H1 (cell line): ENCODE measurements around the gene CYLD. TPM values are rescaled to one million over a fixed set of nuclear protein-coding genes. Genes with fewer than 3 reads are reported as not detected.

Experiments used
- EGR1 ChIP-seq: IDR thresholded peaks from 2 replicates; pipeline ENCODE4 v1.6.1; 2011; ENCODE audit warnings: low read depth, low read length, borderline replicate concordance
- FOSL1 ChIP-seq: IDR thresholded peaks from 2 replicates; pipeline ENCODE4 v1.6.1; 2011; ENCODE audit warnings: mild to moderate bottlenecking, low read depth, low read length, moderate library complexity; ENCODE audit not compliant: insufficient read depth
- GABPA ChIP-seq: IDR thresholded peaks from 2 replicates; pipeline ENCODE4 v1.6.1; 2011; ENCODE audit warnings: mild to moderate bottlenecking, low read length, moderate library complexity, borderline replicate concordance; ENCODE audit not compliant: insufficient read depth
- KDM5A ChIP-seq: fragments of 200-600 bp; IDR thresholded peaks from 2 replicates; pipeline ENCODE4 v1.7.1; 2012; ENCODE audit warnings: mild to moderate bottlenecking, low read length, inconsistent platforms, mixed read lengths
- RFX5 ChIP-seq: IDR thresholded peaks from 2 replicates; pipeline ENCODE4 v1.6.1; 2011; ENCODE audit warnings: low read depth, low read length, improper control_type of control experiment, borderline replicate concordance
- RXRA ChIP-seq: IDR thresholded peaks from 2 replicates; pipeline ENCODE4 v1.6.1; 2011; ENCODE audit warnings: low read depth, mild to moderate bottlenecking, low read length, moderate library complexity; ENCODE audit not compliant: insufficient read depth
- SIX5 ChIP-seq: IDR thresholded peaks from 2 replicates; pipeline ENCODE4 v1.6.1; 2011; ENCODE audit warnings: mild to moderate bottlenecking, low read depth, low read length
- polyA plus RNA-seq, 7 experiments: library from polyadenylated mRNA; depleted of rRNA in 3 of 7; stranded (reverse) in 5 of 7; unstranded in 2 of 7; fragments of >200 nt in 5 of 7; fragments of 200-250 nt in 2 of 7; gene quantifications; 1 replicate in 5 of 7; 2 replicates in 1 of 7; 4 replicates in 1 of 7; pipeline versions ENCODE4 v1.2.1 to v1.2.3, GENCODE V29; 2011 to 2013; ENCODE audit warnings: missing spikeins in 2 of 7, mixed read lengths in 2 of 7
- total RNA-seq: library from RNA; stranded (reverse); fragmentation: NEBNext Ultra II Directional; extraction: Animal tissue kit (Norgen Biotek cat#: 25700); gene quantifications from 2 replicates; pipeline ENCODE4 v1.2.1, GENCODE V29; 2021

CYLD gene
- total and polyA plus RNA-seq, 2 of the 8 experiments (the other 6 are each of a cell fraction or from before 2014, with no cell fraction given) = 3.7 to 18.8 TPM

DNA sequence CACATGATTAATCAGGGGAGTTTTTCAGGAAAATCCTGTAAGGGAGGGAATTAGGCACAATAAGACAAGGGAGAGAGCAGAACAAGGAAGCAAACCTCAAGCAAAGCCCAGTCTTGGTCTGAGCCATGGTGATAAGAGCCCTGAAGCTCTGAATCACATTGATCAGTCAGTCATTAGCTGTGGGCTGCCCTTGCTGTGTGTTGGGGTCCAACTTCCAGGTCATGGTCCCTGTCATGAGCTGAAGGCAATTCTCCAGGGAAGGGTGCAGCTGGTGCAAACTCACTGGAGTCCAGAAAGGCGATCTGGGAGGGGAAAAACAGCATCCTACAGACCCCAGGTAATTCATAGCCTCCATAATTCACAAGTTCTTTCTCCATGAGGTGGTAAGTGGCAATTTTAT is 89.9 kb downstream of the CYLD start (continued):
- TF ChIP-seq RFX5 = no peak
- no peak for TF ChIP-seq KDM5A
- no peak for TF ChIP-seq SIX5
- TF ChIP-seq EGR1 = no peak
- no peak for TF ChIP-seq GABPA
- no peak for TF ChIP-seq RXRA
- TF ChIP-seq FOSL1 = no peak
- TF ChIP-seq, all 59 proteins: peak for 0
